H1 (cell line): Measurements from ENCODE around the gene SPDEF. TPM values are rescaled to one million over a fixed set of nuclear protein-coding genes. Genes with fewer than 3 reads are reported as not detected.
A peak's percentile ranks its signal among the peaks of the same experiment; 100 is the strongest.

Experiments used
- CTCF ChIA-PET: fragments of 300-600 bp; sonication (Branson Sonifier 250); formaldehyde crosslinking; loops from one replicate; lab custom pipeline; 2021; ENCODE audit not compliant: partially characterized antibody; lab: Charles Lee
- POLR2A ChIA-PET: fragments of 300-600 bp; sonication (Branson Sonifier 250); formaldehyde crosslinking; loops from one replicate; lab custom pipeline; 2021; ENCODE audit warnings: inconsistent platforms; ENCODE audit not compliant: partially characterized antibody; lab: Charles Lee
- DNase-seq, 2 experiments: peaks; one replicate each; pipeline versions ENCODE4 v3.0.0 to v3.0.0-alpha.2; 2010 to 2022; ENCODE audit warnings: low spot score in 2 of 2, low read depth in 1 of 2, mixed read lengths in 1 of 2
- FAIRE-seq: peaks from 2 replicates; lab custom pipeline; 2011; peaks lifted over from hg19 to GRCh38; lab: Jason Lieb, UNC
- H2AFZ ChIP-seq: 2 replicates; pipeline ENCODE4 v1.8.1; 2012; ENCODE audit warnings: low read length, inconsistent platforms
- H2AK5ac ChIP-seq: 2 replicates; pipeline ENCODE4 v1.6.1; 2013; ENCODE audit warnings: low read depth, low read length
- H2BK120ac ChIP-seq: replicated peaks from 2 replicates; pipeline ENCODE3; 2013; ENCODE audit warnings: low read depth, low read length, inconsistent platforms
- H2BK12ac ChIP-seq: 2 replicates; pipeline ENCODE4 v1.6.1; 2013; ENCODE audit warnings: low read depth, low read length
- H2BK15ac ChIP-seq: 2 replicates; pipeline ENCODE4 v1.6.1; 2013; ENCODE audit warnings: low read length
- H2BK20ac ChIP-seq: 2 replicates; pipeline ENCODE4 v1.6.1; 2013; ENCODE audit warnings: low read length
- H2BK5ac ChIP-seq: 2 replicates; pipeline ENCODE4 v1.6.1; 2013; ENCODE audit warnings: low read depth, low read length
- H3K14ac ChIP-seq: 2 replicates; pipeline ENCODE4 v1.6.1; 2013; ENCODE audit warnings: inconsistent platforms; ENCODE audit not compliant: insufficient read length
- H3K18ac ChIP-seq: 2 replicates; pipeline ENCODE4 v1.6.1; 2013; ENCODE audit warnings: low read length; ENCODE audit errors: extremely low read depth
- H3K23ac ChIP-seq: 2 replicates; pipeline ENCODE4 v1.6.1; 2013; ENCODE audit warnings: inconsistent platforms; ENCODE audit not compliant: insufficient read length
- H3K23me2 ChIP-seq: 2 replicates; pipeline ENCODE4 v1.6.1; 2013; ENCODE audit warnings: low read depth, low read length
- H3K27ac ChIP-seq: 2 replicates; pipeline ENCODE4 v1.6.1; 2011; ENCODE audit warnings: low read depth, low read length, inconsistent platforms
- H3K27me3 ChIP-seq, 4 experiments: replicated peaks in 1 of 4; 1 replicate in 1 of 4; 2 replicates in 3 of 4; pipeline versions ENCODE4 v1.6.1 to v1.8.1; 2011 to 2013; ENCODE audit warnings: low read length in 3 of 4, mild to moderate bottlenecking in 3 of 4, inconsistent platforms in 2 of 4, mixed read lengths in 2 of 4, moderate library complexity in 1 of 4; ENCODE audit not compliant: control insufficient read depth in 3 of 4, insufficient read depth in 3 of 4; ENCODE audit errors: extremely low read depth in 1 of 4
- H3K36me3 ChIP-seq, 4 experiments: 2 replicates each; pipeline versions ENCODE4 v1.6.1 to v1.8.1; 2011 to 2013; ENCODE audit warnings: mild to moderate bottlenecking in 4 of 4, low read length in 3 of 4, moderate library complexity in 2 of 4, control low read depth in 1 of 4, inconsistent platforms in 1 of 4; ENCODE audit not compliant: insufficient read depth in 4 of 4, control insufficient read depth in 2 of 4
- H3K4ac ChIP-seq: replicated peaks from 2 replicates; pipeline ENCODE3; 2013; ENCODE audit warnings: low read length, low read depth, mixed read lengths, inconsistent platforms; ENCODE audit not compliant: insufficient read length
- H3K4me1 ChIP-seq, 4 experiments: replicated peaks in 1 of 4; 1 replicate in 1 of 4; 2 replicates in 3 of 4; pipeline versions ENCODE4 v1.6.1 to v1.8.1; 2011 to 2013; ENCODE audit warnings: low read length in 3 of 4, inconsistent platforms in 2 of 4, mixed read lengths in 1 of 4; ENCODE audit not compliant: insufficient read depth in 4 of 4, control insufficient read depth in 3 of 4
- H3K4me2 ChIP-seq, 2 experiments: 2 replicates each; pipeline versions ENCODE4 v1.6.1 to v1.8.1; 2011 to 2013; ENCODE audit warnings: low read depth in 2 of 2, low read length in 2 of 2, control low read depth in 1 of 2, inconsistent platforms in 1 of 2, mild to moderate bottlenecking in 1 of 2; ENCODE audit not compliant: insufficient read depth in 1 of 2
- H3K4me3 ChIP-seq, 4 experiments: fragments of 200-600, 300-600 bp in 1 of 4; sonication (generic), shearing (Covaris generic), sonication (Bioruptor Twin) in 1 of 4; 2 replicates each; pipeline versions ENCODE4 v1.5.1 to v1.8.1; 2011 to 2016; ENCODE audit warnings: low read length in 4 of 4, low read depth in 3 of 4, control low read depth in 2 of 4, inconsistent platforms in 2 of 4, mild to moderate bottlenecking in 2 of 4, mixed read lengths in 1 of 4, moderate library complexity in 1 of 4; ENCODE audit not compliant: insufficient read depth in 2 of 4; ENCODE audit errors: extremely low read depth in 1 of 4
- H3K56ac ChIP-seq: replicated peaks from 2 replicates; pipeline ENCODE3; 2013; ENCODE audit warnings: low read depth, mild to moderate bottlenecking, mixed read lengths, low read length, inconsistent platforms; ENCODE audit not compliant: insufficient read length
- H3K79me1 ChIP-seq: 2 replicates; pipeline ENCODE4 v1.6.1; 2013; ENCODE audit warnings: low read depth, low read length, control low read depth
- H3K79me2 ChIP-seq, 2 experiments: 2 replicates each; pipeline versions ENCODE4 v1.6.1 to v1.8.1; 2012 to 2013; ENCODE audit warnings: low read length in 2 of 2, mild to moderate bottlenecking in 2 of 2, inconsistent platforms in 1 of 2; ENCODE audit not compliant: insufficient read depth in 2 of 2, control insufficient read depth in 1 of 2
- H3K9ac ChIP-seq, 4 experiments: replicated peaks in 1 of 4; 1 replicate in 1 of 4; 2 replicates in 3 of 4; pipeline versions ENCODE4 v1.6.1 to v1.8.1; 2011 to 2013; ENCODE audit warnings: low read depth in 3 of 4, low read length in 3 of 4, control low read depth in 2 of 4, mild to moderate bottlenecking in 2 of 4, moderate library complexity in 2 of 4, inconsistent platforms in 1 of 4; ENCODE audit errors: extremely low read depth in 1 of 4
- H3K9me3 ChIP-seq, 2 experiments: 2 replicates each; pipeline versions ENCODE4 v1.6.1 to v1.8.1; 2012 to 2013; ENCODE audit warnings: mild to moderate bottlenecking in 2 of 2, moderate library complexity in 2 of 2, control low read depth in 1 of 2, inconsistent platforms in 1 of 2, low read depth in 1 of 2, low read length in 1 of 2, mixed read lengths in 1 of 2; ENCODE audit not compliant: insufficient read depth in 2 of 2
- H4K20me1 ChIP-seq, 2 experiments: replicated peaks in 1 of 2; 2 replicates each; pipeline versions ENCODE3 to v1.8.1; 2011 to 2013; ENCODE audit warnings: inconsistent platforms in 2 of 2, low read length in 2 of 2, mild to moderate bottlenecking in 1 of 2; ENCODE audit not compliant: insufficient read depth in 2 of 2, control insufficient read depth in 1 of 2
- H4K5ac ChIP-seq: 2 replicates; pipeline ENCODE4 v1.6.1; 2013; ENCODE audit warnings: low read length, low read depth, mixed read lengths, inconsistent platforms; ENCODE audit not compliant: insufficient read length
- H4K8ac ChIP-seq: 2 replicates; pipeline ENCODE4 v1.8.0; 2013; ENCODE audit warnings: mild to moderate bottlenecking, moderate library complexity, low read length, inconsistent platforms; ENCODE audit not compliant: insufficient read depth; ENCODE audit errors: extremely low read depth
- H4K91ac ChIP-seq: replicated peaks from 2 replicates; pipeline ENCODE3; 2013; ENCODE audit warnings: low read length, mixed read lengths, inconsistent platforms; ENCODE audit not compliant: insufficient read length
- CBX8 ChIP-seq: fragments of 300-800, 300-1000 bp; sonication (generic); IDR thresholded peaks from 2 replicates; pipeline ENCODE4 v1.7.1; 2016; ENCODE audit warnings: low read depth, low read length, borderline replicate concordance
- EGR1 ChIP-seq: IDR thresholded peaks from 2 replicates; pipeline ENCODE4 v1.6.1; 2011; ENCODE audit warnings: low read depth, low read length, borderline replicate concordance
- HDAC6 ChIP-seq: IDR thresholded peaks from one replicate; pipeline ENCODE4 v1.7.1; 2012; ENCODE audit warnings: low read depth, mild to moderate bottlenecking, inconsistent platforms, low read length, moderate library complexity
- JUND ChIP-seq: IDR thresholded peaks from 2 replicates; pipeline ENCODE4 v1.6.1; 2011; ENCODE audit warnings: mild to moderate bottlenecking, improper control_type of control experiment, low read length
- KDM5A ChIP-seq: fragments of 200-600 bp; IDR thresholded peaks from 2 replicates; pipeline ENCODE4 v1.7.1; 2012; ENCODE audit warnings: mild to moderate bottlenecking, low read length, inconsistent platforms, mixed read lengths
- MAX ChIP-seq: IDR thresholded peaks from 2 replicates; pipeline ENCODE4 v1.6.1; 2012; ENCODE audit warnings: inconsistent platforms
- NANOG ChIP-seq: IDR thresholded peaks from 2 replicates; pipeline ENCODE4 v1.6.1; 2011; ENCODE audit warnings: low read length, low read depth, mild to moderate bottlenecking, inconsistent platforms; ENCODE audit not compliant: insufficient read depth, poor library complexity, severe bottlenecking
- POLR2AphosphoS5 ChIP-seq: IDR thresholded peaks from 2 replicates; pipeline ENCODE4 v1.6.1; 2011; ENCODE audit warnings: low read depth, low read length
- TCF12 ChIP-seq: IDR thresholded peaks from 2 replicates; pipeline ENCODE4 v1.6.1; 2011; ENCODE audit warnings: low read depth, mild to moderate bottlenecking, low read length
- ZNF274 ChIP-seq: IDR thresholded peaks from 2 replicates; pipeline ENCODE4 v1.7.0; 2012; ENCODE audit warnings: low read length, borderline replicate concordance; ENCODE audit errors: extremely low read depth
- WGBS, 2 experiments: shearing (Covaris generic) in 1 of 2; methylation state at CpG; one replicate each; pipeline versions ENCODE4 v1.1.6 to v1.1.7; 2013 to 2015; ENCODE audit warnings: low lambda C conversion rate in 2 of 2, mixed read lengths in 2 of 2, inconsistent platforms in 1 of 2, low coverage in 1 of 2, missing lambda C conversion rate in 1 of 2; ENCODE audit not compliant: insufficient replicate concordance in 2 of 2, insufficient coverage in 1 of 2, insufficient read length in 1 of 2; ENCODE audit errors: extremely low coverage in 1 of 2, missing lambda C conversion rate in 1 of 2; 5-methylcytosine and 5-hydroxymethylcytosine counted together
- polyA plus RNA-seq, 7 experiments: library from polyadenylated mRNA; depleted of rRNA in 3 of 7; stranded (reverse) in 5 of 7; unstranded in 2 of 7; fragments of >200 nt in 5 of 7; fragments of 200-250 nt in 2 of 7; gene quantifications; 1 replicate in 5 of 7; 2 replicates in 1 of 7; 4 replicates in 1 of 7; pipeline versions ENCODE4 v1.2.1 to v1.2.3, GENCODE V29; 2011 to 2013; ENCODE audit warnings: missing spikeins in 2 of 7, mixed read lengths in 2 of 7
- total RNA-seq: library from RNA; stranded (reverse); fragmentation: NEBNext Ultra II Directional; extraction: Animal tissue kit (Norgen Biotek cat#: 25700); gene quantifications from 2 replicates; pipeline ENCODE4 v1.2.1, GENCODE V29; 2021

Gene SPDEF
- total and polyA plus RNA-seq, 2 of the 8 experiments (the other 6 are each of a cell fraction or from before 2014, with no cell fraction given): 0.15 to 0.30 TPM

- H3K9ac ChIP-seq: no peak overlapping the region
- no peak overlapping the region for H3K23ac ChIP-seq
- H4K91ac ChIP-seq: no peak overlapping the region
- FAIRE-seq (no peak), DNase-seq (no peak)
- H3K4ac ChIP-seq: no peak overlapping the region
- no peak overlapping the region for H3K56ac ChIP-seq
- H2BK12ac ChIP-seq: no peak overlapping the region
- H3K79me1 ChIP-seq: peaks cover 9% of the 10 kb centered on the region
- H3K36me3 ChIP-seq: no peaks in the 10 kb centered on the region
- H3K18ac ChIP-seq: no peak overlapping the region
- H2BK120ac ChIP-seq: no peak overlapping the region
- H3K4me2 ChIP-seq: no peak overlapping the region
- no peak overlapping the region for H2AFZ ChIP-seq
- H2BK15ac ChIP-seq: no peak overlapping the region; the same call in 1 of the 2 replicates
- 0 out of 2 replicates have a peak overlapping the region, but pooled peaks have one; percentile 26 for H2BK20ac ChIP-seq
- H4K20me1 ChIP-seq: peaks cover 3 to 7% of the 10 kb centered on the region in 2 experiments
- H3K4me1 ChIP-seq: peaks cover 3 to 22% (median 12%) of the 10 kb centered on the region in 4 experiments; a peak in 6 of 7 replicates
- no peak overlapping the region for H4K5ac ChIP-seq
- H3K27ac ChIP-seq: 0 out of 2 replicates have a peak overlapping the region, but pooled peaks have one; percentile 50
- 0 out of 2 replicates have a peak, but pooled peaks cover 2% of the 10 kb centered on the region for H3K23me2 ChIP-seq
- H2AK5ac ChIP-seq: no peak overlapping the region
- CTCF ChIA-PET: interaction anchor here (0.9 to 1.2 kb wide), 4 partner anchors 11 to 337 kb away, joined by 3 to 4 read pairs (median 3); no protein-coding TSS in a partner anchor
- POLR2A ChIA-PET: interaction anchor here (1.3 to 1.6 kb wide), 2 partner anchors 9 to 22 kb away, joined by 3 to 4 read pairs; no protein-coding TSS in a partner anchor
- H3K4me3 ChIP-seq: no peak overlapping the region
- WGBS, 2 experiments: 84% methylated on average over 5 of the region's 5 CpGs; no CpG with 5 or more reads in 1 of the 2 experiments
- no peaks in the 10 kb centered on the region for H3K27me3 ChIP-seq
- H4K8ac ChIP-seq: no peak overlapping the region; the same call in 1 of the 2 replicates
- H3K79me2 ChIP-seq: peaks cover 0 to 7% of the 10 kb centered on the region in 2 experiments; a peak in 1 of 4 replicates
- H2BK5ac ChIP-seq: no peak overlapping the region
- no peaks in the 10 kb centered on the region for H3K9me3 ChIP-seq
- no peak overlapping the region for H3K14ac ChIP-seq
- TF ChIP-seq HDAC6 (no peak), EGR1 (no peak), NANOG (no peak), POLR2AphosphoS5 (no peak), MAX (no peak), CBX8 (no peak), ZNF274 (no peak), TCF12 (no peak), KDM5A (no peak), JUND (no peak)
Observed at GRCh38 chr6:34586327-34587040, 30.4 kb upstream of the SPDEF start.
